K562 (cell line): ENCODE results near the gene PDE4D. TPM values are rescaled to one million over a fixed set of nuclear protein-coding genes. Genes with fewer than 3 reads are reported as not detected.
A peak's percentile ranks its signal among the peaks of the same experiment; 100 is the strongest.

ENCODE experiments used
- ARNT ChIP-seq, 2 experiments: fragments of 450-650 bp; IDR thresholded peaks; 2 replicates each; pipeline ENCODE4 v1.6.1; 2016; ENCODE audit warnings: mild to moderate bottlenecking in 1 of 2
- BRCA1 ChIP-seq, 2 experiments: fragments of 450-650 bp in 1 of 2; sonication (generic) in 1 of 2; formaldehyde crosslinking in 1 of 2; IDR thresholded peaks; 2 replicates each; pipeline versions ENCODE4 v1.5.0 to v1.6.1; 2017 to 2020; ENCODE audit warnings: mild to moderate bottlenecking in 1 of 2, missing genetic modification reagents in 1 of 2
- CEBPG ChIP-seq, 3 experiments: fragments of 200-800 bp in 1 of 3; sonication (Bioruptor generic) in 1 of 3; sonication (generic) in 1 of 3; formaldehyde crosslinking in 1 of 3; IDR thresholded peaks in 2 of 3; conservative IDR thresholded peaks in 1 of 3; 2 replicates each; pipeline versions ENCODE4 v1.6.1 to v1.8.0; 2016 to 2022; ENCODE audit warnings: missing compliant biosample characterization in 2 of 3, missing genetic modification characterization in 2 of 3, mild to moderate bottlenecking in 1 of 3, missing genetic modification reagents in 1 of 3
- NCOA2 ChIP-seq, 2 experiments: fragments of 450-650 bp; IDR thresholded peaks; 2 replicates each; pipeline ENCODE4 v1.6.1; 2018; ENCODE audit warnings: mild to moderate bottlenecking in 2 of 2, moderate library complexity in 1 of 2; ENCODE audit not compliant: partially characterized antibody in 2 of 2
- PKNOX1 ChIP-seq: fragments of 450-650 bp; IDR thresholded peaks from 2 replicates; pipeline ENCODE4 v1.6.1; 2016
- ZNF134 ChIP-seq: fragments of 250-450 bp; sonication (Bioruptor Pico); conservative IDR thresholded peaks from 2 replicates; pipeline ENCODE4 v1.4.0; 2020
- microRNA counts: library from miRNA; unstranded; fragments of <30 nt; microRNA quantifications from one replicate; lab custom pipeline; 2016
- microRNA-seq: library from miRNA; unstranded; fragments of <30 nt; microRNA quantifications from one replicate; pipeline ENCODE4, GENCODE V29; 2018; ENCODE audit warnings: borderline microRNAs expressed
- polyA plus RNA-seq, 8 experiments: library from polyadenylated mRNA; depleted of rRNA in 4 of 8; stranded (reverse) in 5 of 8; unstranded in 3 of 8; fragments of >200 nt; fragmentation: Nextera tagmentation in 2 of 8; fragmentation: Illumina TruSeq in 1 of 8; extraction: Ambion mirVana in 2 of 8; extraction: Trizol in 1 of 8; gene quantifications; 2 replicates each; pipeline versions ENCODE4 v1.2.1 to v1.2.3, GENCODE V29; 2011 to 2014; ENCODE audit warnings: inconsistent platforms in 1 of 8, missing spikeins in 1 of 8
- small RNA-seq: library from RNA; depleted of rRNA; stranded (forward); fragments of <200 nt; gene quantifications from one replicate; pipeline ENCODE3, GENCODE V24; 2014
- total RNA-seq, 7 experiments: library from RNA; depleted of rRNA in 6 of 7; stranded (reverse); fragments of >200 nt in 6 of 7; fragmentation: Illumina TruSeq in 2 of 7; extraction: Trizol in 2 of 7; gene quantifications; 2 replicates each; pipeline versions ENCODE4 v1.2.1 to v1.2.3, GENCODE V29; 2011 to 2021; ENCODE audit warnings: low replicate concordance in 1 of 7

Gene PDE4D
- total and polyA plus RNA-seq, 9 of the 15 experiments (the other 6 are each of a cell fraction or from before 2014, with no cell fraction given) = 0.04 to 0.46 (median 0.13) TPM

- TF ChIP-seq CEBPG (CRISPR knock-in tag; IDR thresholded peaks at IDR 0.05) (no peak), CEBPG (tag; conservative IDR thresholded peaks at IDR 0.05 in 1 of 2, IDR thresholded peaks at IDR 0.05 in 1 of 2) (no peak), NCOA2 (IDR thresholded peaks at IDR 0.05; ENCODE audit: partially characterized antibody in 2 of 2) (no peak), BRCA1 (IDR thresholded peaks at IDR 0.05) (no peak), BRCA1 (CRISPR knock-in tag; IDR thresholded peaks at IDR 0.05) (no peak), ARNT (IDR thresholded peaks at IDR 0.05) (no peak), ZNF134 (no peak), PKNOX1 (no peak)
These were observed 973.7 kb downstream of the PDE4D start (continued) for GRCh38 chr5:58919833-58920232.

MicroRNA genes within 50 kb of the gene (microRNA counts, 767-probe panel; counts per million panel counts)
- microRNA hsa-miR-582-3p (lab: Ali Mortazavi, UCI) (1,344 counts per million, percentile 32 among the panel's probes with 10 or more counts), microRNA hsa-miR-582-5p (lab: Ali Mortazavi, UCI) (not detected)

Small RNA genes within 50 kb of the gene (microRNA-seq; reads per million reads assigned to microRNA genes)
- not detected for gene MIR582

Small RNA genes within 50 kb of the gene (small RNA-seq; reads per million reads assigned to genes)
- not detected for gene MIR582
